ENCODE data around the gene TGFB1. TPM values are rescaled to one million over a fixed set of nuclear protein-coding genes. Genes with fewer than 3 reads are reported as not detected.
A peak's percentile ranks its signal among the peaks of the same experiment; 100 is the strongest.

TGFB1 gene
- total and polyA plus RNA-seq, 2 of the 13 experiments (the other 11 are each of a cell fraction or from before 2014, with no cell fraction given) = 4.1 to 5.4 TPM

GRCh38 chr19:41353466-41354342 is at the start of gene TGFB1 (continued):
- TF ChIP-seq, protein P1, sequence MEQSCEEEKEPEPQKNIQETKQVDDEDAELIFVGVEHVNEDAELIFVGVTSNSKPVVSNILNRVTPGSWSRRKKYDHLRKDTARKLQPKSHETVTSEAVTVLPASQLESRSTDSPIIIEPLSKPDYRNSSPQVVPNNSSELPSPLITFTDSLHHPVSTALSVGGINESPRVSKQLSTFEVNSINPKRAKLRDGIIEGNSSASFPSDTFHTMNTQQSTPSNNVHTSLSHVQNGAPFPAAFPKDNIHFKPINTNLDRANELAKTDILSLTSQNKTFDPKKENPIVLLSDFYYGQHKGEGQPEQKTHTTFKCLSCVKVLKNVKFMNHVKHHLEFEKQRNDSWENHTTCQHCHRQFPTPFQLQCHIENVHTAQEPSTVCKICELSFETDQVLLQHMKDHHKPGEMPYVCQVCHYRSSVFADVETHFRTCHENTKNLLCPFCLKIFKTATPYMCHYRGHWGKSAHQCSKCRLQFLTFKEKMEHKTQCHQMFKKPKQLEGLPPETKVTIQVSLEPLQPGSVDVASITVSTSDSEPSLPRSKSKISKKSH (CRISPR knock-in tag; IDR thresholded peaks at IDR 0.05; ENCODE audit: borderline replicate concordance) = no peak
- TF ChIP-seq DDIT3 (CRISPR knock-in tag; IDR thresholded peaks at IDR 0.05) (no peak), ZBTB3 (CRISPR knock-in tag; IDR thresholded peaks at IDR 0.05; ENCODE audit: borderline replicate concordance, low read depth) (no peak), RFX5 (IDR thresholded peaks at IDR 0.05; ENCODE audit: low read depth, low read length) (no peak), ESRRA (CRISPR knock-in tag; IDR thresholded peaks at IDR 0.05; ENCODE audit: low read depth) (no peak), JARID2 (CRISPR knock-in tag; IDR thresholded peaks at IDR 0.05; ENCODE audit: insufficient replicate concordance) (no peak), SNAPC2 (CRISPR knock-in tag; IDR thresholded peaks at IDR 0.05) (no peak), MBD4 (IDR thresholded peaks at IDR 0.05; ENCODE audit: borderline replicate concordance, low read length) (no peak), SMAD1 (CRISPR knock-in tag; IDR thresholded peaks at IDR 0.05; ENCODE audit: borderline replicate concordance, low read depth) (no peak), ZNF431 (CRISPR knock-in tag; IDR thresholded peaks at IDR 0.05; ENCODE audit: borderline replicate concordance, low read depth) (no peak), ZNF263 (CRISPR knock-in tag; IDR thresholded peaks at IDR 0.05) (peak; percentile 99), ZNF773 (CRISPR knock-in tag; IDR thresholded peaks at IDR 0.05; ENCODE audit: borderline replicate concordance) (no peak)
- TF ChIP-seq, protein P2, sequence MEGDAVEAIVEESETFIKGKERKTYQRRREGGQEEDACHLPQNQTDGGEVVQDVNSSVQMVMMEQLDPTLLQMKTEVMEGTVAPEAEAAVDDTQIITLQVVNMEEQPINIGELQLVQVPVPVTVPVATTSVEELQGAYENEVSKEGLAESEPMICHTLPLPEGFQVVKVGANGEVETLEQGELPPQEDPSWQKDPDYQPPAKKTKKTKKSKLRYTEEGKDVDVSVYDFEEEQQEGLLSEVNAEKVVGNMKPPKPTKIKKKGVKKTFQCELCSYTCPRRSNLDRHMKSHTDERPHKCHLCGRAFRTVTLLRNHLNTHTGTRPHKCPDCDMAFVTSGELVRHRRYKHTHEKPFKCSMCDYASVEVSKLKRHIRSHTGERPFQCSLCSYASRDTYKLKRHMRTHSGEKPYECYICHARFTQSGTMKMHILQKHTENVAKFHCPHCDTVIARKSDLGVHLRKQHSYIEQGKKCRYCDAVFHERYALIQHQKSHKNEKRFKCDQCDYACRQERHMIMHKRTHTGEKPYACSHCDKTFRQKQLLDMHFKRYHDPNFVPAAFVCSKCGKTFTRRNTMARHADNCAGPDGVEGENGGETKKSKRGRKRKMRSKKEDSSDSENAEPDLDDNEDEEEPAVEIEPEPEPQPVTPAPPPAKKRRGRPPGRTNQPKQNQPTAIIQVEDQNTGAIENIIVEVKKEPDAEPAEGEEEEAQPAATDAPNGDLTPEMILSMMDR (CRISPR knock-in tag; IDR thresholded peaks at IDR 0.05) = peak; percentile 93
- TF ChIP-seq, protein P3, sequence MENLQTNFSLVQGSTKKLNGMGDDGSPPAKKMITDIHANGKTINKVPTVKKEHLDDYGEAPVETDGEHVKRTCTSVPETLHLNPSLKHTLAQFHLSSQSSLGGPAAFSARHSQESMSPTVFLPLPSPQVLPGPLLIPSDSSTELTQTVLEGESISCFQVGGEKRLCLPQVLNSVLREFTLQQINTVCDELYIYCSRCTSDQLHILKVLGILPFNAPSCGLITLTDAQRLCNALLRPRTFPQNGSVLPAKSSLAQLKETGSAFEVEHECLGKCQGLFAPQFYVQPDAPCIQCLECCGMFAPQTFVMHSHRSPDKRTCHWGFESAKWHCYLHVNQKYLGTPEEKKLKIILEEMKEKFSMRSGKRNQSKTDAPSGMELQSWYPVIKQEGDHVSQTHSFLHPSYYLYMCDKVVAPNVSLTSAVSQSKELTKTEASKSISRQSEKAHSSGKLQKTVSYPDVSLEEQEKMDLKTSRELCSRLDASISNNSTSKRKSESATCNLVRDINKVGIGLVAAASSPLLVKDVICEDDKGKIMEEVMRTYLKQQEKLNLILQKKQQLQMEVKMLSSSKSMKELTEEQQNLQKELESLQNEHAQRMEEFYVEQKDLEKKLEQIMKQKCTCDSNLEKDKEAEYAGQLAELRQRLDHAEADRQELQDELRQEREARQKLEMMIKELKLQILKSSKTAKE (CRISPR knock-in tag; IDR thresholded peaks at IDR 0.05; ENCODE audit: borderline replicate concordance) = 0 out of 2 replicates have a peak, but pooled peaks have one; percentile 13
- TF ChIP-seq, protein P4, sequence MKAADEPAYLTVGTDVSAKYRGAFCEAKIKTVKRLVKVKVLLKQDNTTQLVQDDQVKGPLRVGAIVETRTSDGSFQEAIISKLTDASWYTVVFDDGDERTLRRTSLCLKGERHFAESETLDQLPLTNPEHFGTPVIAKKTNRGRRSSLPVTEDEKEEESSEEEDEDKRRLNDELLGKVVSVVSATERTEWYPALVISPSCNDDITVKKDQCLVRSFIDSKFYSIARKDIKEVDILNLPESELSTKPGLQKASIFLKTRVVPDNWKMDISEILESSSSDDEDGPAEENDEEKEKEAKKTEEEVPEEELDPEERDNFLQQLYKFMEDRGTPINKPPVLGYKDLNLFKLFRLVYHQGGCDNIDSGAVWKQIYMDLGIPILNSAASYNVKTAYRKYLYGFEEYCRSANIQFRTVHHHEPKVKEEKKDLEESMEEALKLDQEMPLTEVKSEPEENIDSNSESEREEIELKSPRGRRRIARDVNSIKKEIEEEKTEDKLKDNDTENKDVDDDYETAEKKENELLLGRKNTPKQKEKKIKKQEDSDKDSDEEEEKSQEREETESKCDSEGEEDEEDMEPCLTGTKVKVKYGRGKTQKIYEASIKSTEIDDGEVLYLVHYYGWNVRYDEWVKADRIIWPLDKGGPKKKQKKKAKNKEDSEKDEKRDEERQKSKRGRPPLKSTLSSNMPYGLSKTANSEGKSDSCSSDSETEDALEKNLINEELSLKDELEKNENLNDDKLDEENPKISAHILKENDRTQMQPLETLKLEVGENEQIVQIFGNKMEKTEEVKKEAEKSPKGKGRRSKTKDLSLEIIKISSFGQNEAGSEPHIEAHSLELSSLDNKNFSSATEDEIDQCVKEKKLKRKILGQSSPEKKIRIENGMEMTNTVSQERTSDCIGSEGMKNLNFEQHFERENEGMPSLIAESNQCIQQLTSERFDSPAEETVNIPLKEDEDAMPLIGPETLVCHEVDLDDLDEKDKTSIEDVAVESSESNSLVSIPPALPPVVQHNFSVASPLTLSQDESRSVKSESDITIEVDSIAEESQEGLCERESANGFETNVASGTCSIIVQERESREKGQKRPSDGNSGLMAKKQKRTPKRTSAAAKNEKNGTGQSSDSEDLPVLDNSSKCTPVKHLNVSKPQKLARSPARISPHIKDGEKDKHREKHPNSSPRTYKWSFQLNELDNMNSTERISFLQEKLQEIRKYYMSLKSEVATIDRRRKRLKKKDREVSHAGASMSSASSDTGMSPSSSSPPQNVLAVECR (CRISPR knock-in tag; IDR thresholded peaks at IDR 0.05; ENCODE audit: borderline replicate concordance) = peak; percentile 43; the same call in 1 of the 2 replicates

All from HepG2 (cell line).